ENCODE data around the gene SEMA3G. TPM values are rescaled to one million over a fixed set of nuclear protein-coding genes. Genes with fewer than 3 reads are reported as not detected.
A peak's percentile ranks its signal among the peaks of the same experiment; 100 is the strongest.

The SEMA3G gene
- total and polyA plus RNA-seq, 2 donors from 2014 or later, result 25.7 to 28.2 TPM

DNA sequence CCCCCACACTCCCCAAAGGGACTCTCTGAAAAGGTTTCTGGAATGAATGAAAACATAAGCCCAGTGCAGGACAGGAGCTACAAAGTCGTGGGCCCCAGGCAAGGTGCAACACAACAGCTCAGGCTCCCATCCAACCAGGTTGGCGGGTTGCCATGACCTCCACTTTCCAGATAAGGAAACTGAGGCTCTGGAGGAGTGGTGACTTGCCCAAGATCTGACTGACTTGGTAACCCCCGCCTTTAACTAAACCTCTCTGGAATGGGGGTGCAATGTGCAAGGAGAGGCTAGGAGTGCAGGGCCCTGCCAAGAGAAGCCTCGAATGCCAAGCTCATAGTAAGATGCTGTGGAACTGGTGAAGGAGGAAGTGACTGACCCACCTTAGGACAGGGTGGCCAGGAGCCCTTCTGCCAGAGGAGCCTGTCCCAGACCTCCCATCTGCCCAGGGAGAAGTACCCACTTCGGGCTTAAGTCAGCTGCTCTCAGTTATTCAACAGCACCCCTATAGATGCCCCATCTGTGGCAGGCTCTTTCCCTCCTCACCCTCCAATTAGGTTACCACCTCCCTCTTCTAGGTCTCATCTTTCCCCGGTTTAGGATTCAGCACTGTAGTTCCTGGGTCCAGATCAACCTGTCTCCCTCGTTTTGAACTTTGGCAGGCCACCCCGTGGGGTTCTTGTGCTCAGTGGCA, 9.5 kb upstream of the SEMA3G start:
- FAIRE-seq (no peak), DNase-seq (no peak)
- Histone ChIP-seq H3K9ac (ENCODE audit: low read length in 3 of 3) (peak overlapping the region in 2 of 3 donors; percentile 90 to 94), H3K4me1 (ENCODE audit: control insufficient read depth in 2 of 3, insufficient read depth in 2 of 3, low read depth in 1 of 3, low read length in 3 of 3) (peaks cover 0 to 39% (median 22%) of the 10 kb centered on the region in 3 donors), H3K27me3 (ENCODE audit: control insufficient read depth, insufficient read depth, low read length) (no peaks in the 10 kb centered on the region), H3K27ac (ENCODE audit: low read depth in 2 of 2, low read length in 2 of 2) (peak overlapping the region; percentile 90 to 94), H3K4me3 (ENCODE audit: low read length in 3 of 3) (peak overlapping the region in 2 of 3 donors; percentile 75 to 88), H3K36me3 (ENCODE audit: control insufficient read depth in 2 of 3, insufficient read depth in 3 of 3, low read length in 3 of 3) (peaks cover 7 to 18% (median 14%) of the 10 kb centered on the region in 3 donors), H3K9me3 (ENCODE audit: control insufficient read depth in 2 of 3, insufficient read depth in 1 of 3, low read length in 3 of 3) (no peaks in the 10 kb centered on the region)
- TF ChIP-seq, protein P1, sequence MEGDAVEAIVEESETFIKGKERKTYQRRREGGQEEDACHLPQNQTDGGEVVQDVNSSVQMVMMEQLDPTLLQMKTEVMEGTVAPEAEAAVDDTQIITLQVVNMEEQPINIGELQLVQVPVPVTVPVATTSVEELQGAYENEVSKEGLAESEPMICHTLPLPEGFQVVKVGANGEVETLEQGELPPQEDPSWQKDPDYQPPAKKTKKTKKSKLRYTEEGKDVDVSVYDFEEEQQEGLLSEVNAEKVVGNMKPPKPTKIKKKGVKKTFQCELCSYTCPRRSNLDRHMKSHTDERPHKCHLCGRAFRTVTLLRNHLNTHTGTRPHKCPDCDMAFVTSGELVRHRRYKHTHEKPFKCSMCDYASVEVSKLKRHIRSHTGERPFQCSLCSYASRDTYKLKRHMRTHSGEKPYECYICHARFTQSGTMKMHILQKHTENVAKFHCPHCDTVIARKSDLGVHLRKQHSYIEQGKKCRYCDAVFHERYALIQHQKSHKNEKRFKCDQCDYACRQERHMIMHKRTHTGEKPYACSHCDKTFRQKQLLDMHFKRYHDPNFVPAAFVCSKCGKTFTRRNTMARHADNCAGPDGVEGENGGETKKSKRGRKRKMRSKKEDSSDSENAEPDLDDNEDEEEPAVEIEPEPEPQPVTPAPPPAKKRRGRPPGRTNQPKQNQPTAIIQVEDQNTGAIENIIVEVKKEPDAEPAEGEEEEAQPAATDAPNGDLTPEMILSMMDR (IDR thresholded peaks at IDR 0.05; ENCODE audit: borderline replicate concordance, extremely low read depth, insufficient read depth), result no peak
- intact Hi-C loops (cut with DNase I), result no loop called here

DNA sequence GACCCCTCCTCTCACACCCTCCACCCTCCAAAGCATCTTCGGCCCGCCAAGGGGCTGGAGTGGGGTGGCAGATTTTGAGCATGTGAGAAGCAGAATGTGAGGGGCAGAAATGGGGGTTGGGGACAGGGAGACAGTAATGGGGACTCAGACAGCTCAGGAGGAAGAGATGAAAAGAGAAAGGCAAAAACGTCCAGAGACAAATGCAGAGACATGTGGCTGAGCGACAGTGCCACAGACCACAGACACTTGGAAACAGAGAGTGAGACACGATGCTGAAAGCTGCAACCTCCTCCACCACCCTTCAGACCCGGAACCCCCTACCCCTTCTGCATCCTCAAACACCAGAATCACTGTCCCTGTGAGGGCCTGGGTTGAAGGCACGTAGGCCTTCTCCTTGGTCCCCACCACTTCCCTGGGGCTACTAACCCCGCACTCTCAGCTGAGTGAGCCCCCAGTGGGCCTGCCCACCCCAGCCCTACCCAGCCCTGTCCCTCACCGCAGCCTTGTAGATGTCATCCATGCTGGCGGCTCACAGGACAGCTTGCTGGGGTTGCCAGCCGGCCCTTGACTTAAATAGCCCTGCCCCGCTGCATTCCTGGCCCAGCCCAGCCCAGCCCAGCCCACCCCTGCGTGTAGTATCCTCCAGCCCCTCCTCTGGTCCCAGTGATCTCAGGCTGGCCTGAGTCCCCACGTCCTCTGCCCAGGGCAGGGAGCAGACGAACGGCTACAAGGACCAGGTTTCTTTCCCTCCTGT, 8.8 kb upstream of the SEMA3G start, which contains the start of gene TNNC1:
TSS of gene TNNC1 (minus strand) at position 546 of the 754 bp plus-strand sequence. CDS start at position 520, 26 bp downstream.
- Histone ChIP-seq H3K27me3 (ENCODE audit: control insufficient read depth, insufficient read depth, low read length) (no peaks in the 10 kb centered on the region), H3K27ac (ENCODE audit: low read depth in 2 of 2, low read length in 2 of 2) (peak within 1 kb of the TSS; percentile 90 to 94), H3K36me3 (ENCODE audit: control insufficient read depth in 2 of 3, insufficient read depth in 3 of 3, low read length in 3 of 3) (peaks cover under 1 to 10% (median 7%) of the 10 kb centered on the region in 3 donors), H3K9me3 (ENCODE audit: control insufficient read depth in 2 of 3, insufficient read depth in 1 of 3, low read length in 3 of 3) (no peaks in the 10 kb centered on the region), H3K4me3 (ENCODE audit: low read length in 3 of 3) (peak within 1 kb of the TSS in 2 of 3 donors; percentile 75 to 88), H3K4me1 (ENCODE audit: control insufficient read depth in 2 of 3, insufficient read depth in 2 of 3, low read depth in 1 of 3, low read length in 3 of 3) (peaks cover 0 to 39% (median 22%) of the 10 kb centered on the region in 3 donors), H3K9ac (ENCODE audit: low read length in 3 of 3) (peak within 1 kb of the TSS in 2 of 3 donors; percentile 90 to 94)
- FAIRE-seq, result no peak
- peak in 2 of 5 donors; percentile 47 to 71 for DNase-seq
- TF ChIP-seq, protein P1 (IDR thresholded peaks at IDR 0.05; ENCODE audit: borderline replicate concordance, extremely low read depth, insufficient read depth), result no peak
- intact Hi-C loops (cut with DNase I), result no loop called here

DNA sequence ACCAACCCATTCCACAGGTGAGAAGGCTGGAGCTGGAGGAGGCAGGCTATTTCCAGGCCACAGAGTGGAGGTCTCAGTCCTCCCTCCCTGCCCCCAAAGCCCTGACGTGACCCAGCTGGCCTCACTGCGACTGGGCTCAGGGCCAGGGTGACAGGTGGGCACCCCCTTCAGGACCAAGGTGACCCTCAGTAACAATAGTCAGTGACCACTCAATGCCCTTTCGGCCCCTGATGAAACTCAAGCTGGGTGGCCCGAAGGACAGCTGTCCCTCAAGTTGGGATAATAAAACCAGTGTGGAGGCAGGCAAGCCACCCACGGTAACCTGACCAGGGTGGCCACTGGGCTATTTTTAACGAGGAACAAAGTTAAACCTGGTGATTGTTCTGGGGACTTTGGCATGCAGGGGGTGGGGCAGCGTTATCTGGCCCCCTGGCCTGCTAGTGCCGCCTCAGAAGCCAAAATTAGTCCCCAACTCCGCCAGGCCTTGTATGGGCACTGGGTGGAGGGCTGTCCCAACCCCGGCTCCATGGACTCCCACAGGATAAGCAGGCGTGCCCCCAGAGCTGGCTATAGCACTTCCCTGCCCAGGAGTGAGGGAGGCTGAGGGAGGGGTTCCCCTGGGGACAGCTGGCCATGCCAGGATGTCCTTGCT, 7.8 kb upstream of the SEMA3G start:
- Histone ChIP-seq H3K4me1 (ENCODE audit: control insufficient read depth in 2 of 3, insufficient read depth in 2 of 3, low read depth in 1 of 3, low read length in 3 of 3) (peaks cover 0 to 39% (median 22%) of the 10 kb centered on the region in 3 donors), H3K36me3 (ENCODE audit: control insufficient read depth in 2 of 3, insufficient read depth in 3 of 3, low read length in 3 of 3) (peaks cover 0 to 1% (median 0%) of the 10 kb centered on the region in 3 donors), H3K9ac (ENCODE audit: low read length in 3 of 3) (no peak overlapping the region), H3K27me3 (ENCODE audit: control insufficient read depth, insufficient read depth, low read length) (no peaks in the 10 kb centered on the region), H3K27ac (ENCODE audit: low read depth in 2 of 2, low read length in 2 of 2) (peak overlapping the region in 1 of 2 donors; percentile 23), H3K9me3 (ENCODE audit: control insufficient read depth in 2 of 3, insufficient read depth in 1 of 3, low read length in 3 of 3) (no peaks in the 10 kb centered on the region), H3K4me3 (ENCODE audit: low read length in 3 of 3) (no peak overlapping the region)
- DNase-seq (peak in 1 of 5 donors; percentile 69), FAIRE-seq (no peak)
- TF ChIP-seq, protein P1 (IDR thresholded peaks at IDR 0.05; ENCODE audit: borderline replicate concordance, extremely low read depth, insufficient read depth), result no peak
- intact Hi-C loops (cut with DNase I), result no loop called here

Measured in kidney (tissue), 14 donors.